SU-DHL-6 (cell line): Measurements from ENCODE around the gene RPUSD2.

Source experiments
- H2AFZ ChIP-seq: fragments of 200-600 bp; sonication (generic); 2 replicates; pipeline ENCODE4 v1.6.1; 2014; ENCODE audit warnings: low read depth, mild to moderate bottlenecking, moderate library complexity, mixed read lengths, antibody characterized with exemption, low read length; ENCODE audit not compliant: severe bottlenecking
- H3F3A ChIP-seq: fragments of 200-600 bp; shearing (Covaris generic); 2 replicates; pipeline ENCODE4 v1.6.0; 2016; ENCODE audit warnings: antibody characterized with exemption, mild to moderate bottlenecking; ENCODE audit not compliant: insufficient read depth
- H3K27ac ChIP-seq: fragments of 200-600 bp; sonication (generic); 2 replicates; pipeline ENCODE4 v1.5.1; 2016; ENCODE audit warnings: low read depth, mild to moderate bottlenecking, low read length, moderate library complexity, mixed read lengths
- H3K27me3 ChIP-seq: fragments of 200-600 bp; sonication (generic), shearing (Covaris generic); 2 replicates; pipeline ENCODE4 v1.6.0; 2014; ENCODE audit warnings: mild to moderate bottlenecking, low read length
- H3K36me3 ChIP-seq: fragments of 200-600 bp; sonication (generic); 2 replicates; pipeline ENCODE4 v1.6.1; 2014; ENCODE audit warnings: mild to moderate bottlenecking, low read length, mixed read lengths
- H3K4me2 ChIP-seq: fragments of 300-600, 200-600 bp; shearing (Covaris generic), sonication (generic); 2 replicates; pipeline ENCODE4 v1.6.0; 2014; ENCODE audit warnings: low read length, low read depth, mild to moderate bottlenecking; ENCODE audit not compliant: poor library complexity, severe bottlenecking
- H3K4me3 ChIP-seq: fragments of 200-600 bp; sonication (generic); 2 replicates; pipeline ENCODE4 v1.5.1; 2014; ENCODE audit warnings: antibody characterized with exemption, low read length, mild to moderate bottlenecking, mixed read lengths; ENCODE audit not compliant: insufficient read depth, poor library complexity, severe bottlenecking
- H3K79me2 ChIP-seq: fragments of 200-600 bp; sonication (generic); 2 replicates; pipeline ENCODE4 v1.6.1; 2014; ENCODE audit warnings: mild to moderate bottlenecking, low read length, moderate library complexity; ENCODE audit not compliant: insufficient read depth
- H3K9ac ChIP-seq: fragments of 200-600 bp; sonication (generic); 2 replicates; pipeline ENCODE4 v1.7.0; 2014; ENCODE audit warnings: mild to moderate bottlenecking, low read length
- H3K9me2 ChIP-seq: fragments of 200-600 bp; sonication (generic); replicated peaks from 2 replicates; pipeline ENCODE4 v1.6.1; 2014; ENCODE audit warnings: low read length; ENCODE audit not compliant: insufficient read depth
- H3K9me3 ChIP-seq: fragments of 200-600 bp; sonication (generic); 2 replicates; pipeline ENCODE4 v1.6.1; 2014; ENCODE audit warnings: low read length, mixed read lengths; ENCODE audit not compliant: insufficient read depth
- H4K20me1 ChIP-seq: fragments of 200-600 bp; sonication (generic); 2 replicates; pipeline ENCODE4 v1.6.1; 2014; ENCODE audit warnings: low read depth, mild to moderate bottlenecking, antibody characterized with exemption, low read length, moderate library complexity, mixed read lengths
- EZH2phosphoT487 ChIP-seq: fragments of 200-600 bp; sonication (generic), shearing (Covaris generic); conservative IDR thresholded peaks from 2 replicates; pipeline ENCODE4 v1.6.1; 2018; ENCODE audit warnings: mild to moderate bottlenecking, antibody characterized with exemption, low read length, moderate library complexity, mixed read lengths
- TF ChIP-seq, protein P1 (sequence below): fragments of 200-600 bp; sonication (generic); IDR thresholded peaks from one replicate; pipeline ENCODE4 v1.5.1; 2017; ENCODE audit warnings: antibody characterized with exemption, mild to moderate bottlenecking, low read length, moderate library complexity; ENCODE audit not compliant: insufficient read depth, poor library complexity, severe bottlenecking

RPUSD2 gene

DNA sequence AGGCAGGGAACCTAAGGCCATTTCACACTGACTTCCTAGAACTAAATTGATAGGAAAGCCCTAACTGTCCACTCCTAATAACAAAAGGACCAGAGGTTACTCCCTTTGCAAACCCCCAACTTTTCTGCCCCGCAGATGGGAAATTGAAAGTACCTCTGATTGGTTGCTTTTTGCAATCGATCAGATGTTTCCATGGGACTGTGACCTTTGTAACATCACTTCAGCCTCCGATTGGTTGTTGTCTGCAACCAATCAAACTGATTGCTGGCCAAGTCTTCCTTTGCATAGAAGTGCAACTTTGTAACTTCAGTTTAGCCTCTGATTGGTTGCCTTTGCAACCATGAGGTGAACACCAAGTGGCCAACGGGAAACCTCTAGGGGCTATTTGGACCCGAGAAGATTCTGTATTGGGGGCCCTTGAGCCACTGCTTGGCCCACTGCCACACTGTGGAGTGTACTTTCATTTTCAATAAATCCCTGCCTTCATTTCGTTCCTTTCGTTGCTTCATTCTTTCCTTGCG, 13.7 kb downstream of the RPUSD2 start:
- Histone ChIP-seq H3K9ac (no peak overlapping the region), H3K4me2 (no peak overlapping the region), H3K9me3 (no peaks in the 10 kb centered on the region), H2AFZ (no peak overlapping the region), H4K20me1 (no peaks in the 10 kb centered on the region), H3F3A (no peaks in the 10 kb centered on the region), H3K79me2 (no peaks in the 10 kb centered on the region), H3K27me3 (no peaks in the 10 kb centered on the region), H3K4me3 (no peak overlapping the region), H3K27ac (no peak overlapping the region), H3K36me3 (no peaks in the 10 kb centered on the region), H3K9me2 (no peaks in the 10 kb centered on the region)
- TF ChIP-seq, protein P1, sequence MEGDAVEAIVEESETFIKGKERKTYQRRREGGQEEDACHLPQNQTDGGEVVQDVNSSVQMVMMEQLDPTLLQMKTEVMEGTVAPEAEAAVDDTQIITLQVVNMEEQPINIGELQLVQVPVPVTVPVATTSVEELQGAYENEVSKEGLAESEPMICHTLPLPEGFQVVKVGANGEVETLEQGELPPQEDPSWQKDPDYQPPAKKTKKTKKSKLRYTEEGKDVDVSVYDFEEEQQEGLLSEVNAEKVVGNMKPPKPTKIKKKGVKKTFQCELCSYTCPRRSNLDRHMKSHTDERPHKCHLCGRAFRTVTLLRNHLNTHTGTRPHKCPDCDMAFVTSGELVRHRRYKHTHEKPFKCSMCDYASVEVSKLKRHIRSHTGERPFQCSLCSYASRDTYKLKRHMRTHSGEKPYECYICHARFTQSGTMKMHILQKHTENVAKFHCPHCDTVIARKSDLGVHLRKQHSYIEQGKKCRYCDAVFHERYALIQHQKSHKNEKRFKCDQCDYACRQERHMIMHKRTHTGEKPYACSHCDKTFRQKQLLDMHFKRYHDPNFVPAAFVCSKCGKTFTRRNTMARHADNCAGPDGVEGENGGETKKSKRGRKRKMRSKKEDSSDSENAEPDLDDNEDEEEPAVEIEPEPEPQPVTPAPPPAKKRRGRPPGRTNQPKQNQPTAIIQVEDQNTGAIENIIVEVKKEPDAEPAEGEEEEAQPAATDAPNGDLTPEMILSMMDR, result no peak
- no peak for TF ChIP-seq EZH2phosphoT487

DNA sequence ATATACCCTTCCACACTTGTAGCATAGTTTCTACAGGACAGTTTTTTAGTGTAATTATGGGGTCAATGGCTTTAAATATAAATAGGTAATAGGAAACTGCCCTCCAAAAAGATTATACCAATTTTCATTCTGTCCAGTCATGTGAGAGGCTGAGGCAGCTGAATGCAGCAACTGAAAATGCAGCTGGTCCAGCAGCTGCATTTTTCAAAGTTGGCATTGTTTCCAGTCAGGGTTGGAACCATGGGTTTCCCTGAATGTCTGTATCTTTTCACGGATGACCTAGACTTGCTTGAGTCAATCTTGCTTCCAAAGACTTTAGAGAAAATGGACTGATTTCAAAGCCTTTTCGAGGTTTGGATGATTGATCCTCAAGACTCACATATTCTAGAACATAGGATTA, 15.1 kb downstream of the RPUSD2 start:
- no peak overlapping the region for H3K4me3 ChIP-seq
- no peaks in the 10 kb centered on the region for H3F3A ChIP-seq
- H3K9ac ChIP-seq, result no peak overlapping the region
- no peaks in the 10 kb centered on the region for H4K20me1 ChIP-seq
- no peaks in the 10 kb centered on the region for H3K9me2 ChIP-seq
- no peak overlapping the region for H3K4me2 ChIP-seq
- H2AFZ ChIP-seq, result no peak overlapping the region
- no peak overlapping the region for H3K27ac ChIP-seq
- no peak for TF ChIP-seq EZH2phosphoT487
- TF ChIP-seq, protein P1, result no peak
- H3K79me2 ChIP-seq, result no peaks in the 10 kb centered on the region
- H3K9me3 ChIP-seq, result no peaks in the 10 kb centered on the region
- no peaks in the 10 kb centered on the region for H3K36me3 ChIP-seq
- H3K27me3 ChIP-seq, result no peaks in the 10 kb centered on the region

DNA sequence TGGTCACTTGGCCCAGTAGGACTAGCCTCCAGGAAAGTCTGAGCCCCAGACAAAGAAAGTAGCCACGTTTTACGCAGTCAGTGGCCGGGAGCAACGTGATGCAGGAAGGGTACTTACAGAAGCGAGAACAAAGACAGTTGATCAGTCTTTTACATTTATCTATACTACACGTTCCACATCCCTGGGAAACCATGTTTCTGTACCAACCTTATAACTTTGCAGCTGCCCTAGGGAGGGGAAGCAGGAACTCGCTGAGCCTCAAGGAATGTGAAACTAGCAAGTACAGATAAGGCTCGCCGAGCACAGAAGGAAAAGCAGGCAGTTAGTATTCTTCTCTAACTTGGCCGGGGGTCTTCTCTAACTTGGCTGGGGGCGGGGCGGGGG, 21.6 kb downstream of the RPUSD2 start:
- no peaks in the 10 kb centered on the region for H4K20me1 ChIP-seq
- peak overlapping the region; percentile 52 for H3K4me2 ChIP-seq
- peak overlapping the region; percentile 23 for H3K9ac ChIP-seq
- H3K79me2 ChIP-seq, result peaks cover 15% of the 10 kb centered on the region
- TF ChIP-seq, protein P1, result no peak
- no peak for TF ChIP-seq EZH2phosphoT487
- H3K4me3 ChIP-seq, result peak overlapping the region; percentile 43
- peak overlapping the region; percentile 84 for H2AFZ ChIP-seq
- peaks cover 38% of the 10 kb centered on the region for H3F3A ChIP-seq
- no peaks in the 10 kb centered on the region for H3K27me3 ChIP-seq
- no peaks in the 10 kb centered on the region for H3K36me3 ChIP-seq
- no peaks in the 10 kb centered on the region for H3K9me3 ChIP-seq
- no peaks in the 10 kb centered on the region for H3K9me2 ChIP-seq
- H3K27ac ChIP-seq, result no peak overlapping the region
